Neural progenitor cell (in vitro differentiated cells): Measurements from ENCODE around the gene CYB5B. TPM values are rescaled to one million over a fixed set of nuclear protein-coding genes. Genes with fewer than 3 reads are reported as not detected.

Source experiments
- DNase-seq: peaks from one replicate; pipeline ENCODE4 v3.0.0-alpha.2; 2016; ENCODE audit warnings: low spot score
- H2AFZ ChIP-seq: fragments of 200-600 bp; sonication (generic); replicated peaks from 2 replicates; pipeline ENCODE4 v1.6.1; 2016; ENCODE audit warnings: antibody characterized with exemption
- H3F3A ChIP-seq: fragments of 200-600 bp; sonication (generic); 2 replicates; pipeline ENCODE4 v1.6.1; 2016; ENCODE audit warnings: antibody characterized with exemption, low read depth
- H3K27ac ChIP-seq: fragments of 200-600 bp; sonication (generic); 2 replicates; pipeline ENCODE4 v1.5.1; 2016; ENCODE audit warnings: mild to moderate bottlenecking
- H3K27me3 ChIP-seq: fragments of 200-600 bp; sonication (generic); 2 replicates; pipeline ENCODE4 v1.6.1; 2016; ENCODE audit warnings: mild to moderate bottlenecking, moderate library complexity
- H3K36me3 ChIP-seq: fragments of 200-600 bp; sonication (generic); 2 replicates; pipeline ENCODE4 v1.5.1; 2016
- H3K4me1 ChIP-seq: fragments of 200-600 bp; sonication (generic); 2 replicates; pipeline ENCODE4 v1.6.1; 2016; ENCODE audit warnings: mixed run types
- H3K4me2 ChIP-seq: fragments of 200-600 bp; sonication (generic); 2 replicates; pipeline ENCODE4 v1.6.1; 2016
- H3K4me3 ChIP-seq: fragments of 200-600 bp; sonication (generic); 2 replicates; pipeline ENCODE4 v1.5.1; 2016
- H3K79me2 ChIP-seq: fragments of 200-600 bp; sonication (generic); 2 replicates; pipeline ENCODE4 v1.6.1; 2016; ENCODE audit warnings: low read depth
- H3K9ac ChIP-seq: fragments of 200-600 bp; sonication (generic); 2 replicates; pipeline ENCODE4 v1.6.1; 2016
- H3K9me3 ChIP-seq: fragments of 200-600 bp; sonication (generic); 2 replicates; pipeline ENCODE4 v1.5.1; 2016; ENCODE audit warnings: low read depth
- H4K20me1 ChIP-seq: fragments of 200-600 bp; sonication (generic); 2 replicates; pipeline ENCODE4 v1.6.1; 2016; ENCODE audit warnings: low read depth
- H3K27ac Mint-ChIP-seq: 3 replicates; pipeline ENCODE4 v1.8.0; 2021; ENCODE audit warnings: mixed read lengths
- H3K27me3 Mint-ChIP-seq: 2 replicates; pipeline ENCODE4 v1.8.0; 2022; ENCODE audit warnings: low read depth, mild to moderate bottlenecking, inconsistent platforms, moderate library complexity, mixed read lengths; ENCODE audit not compliant: insufficient read depth
- H3K36me3 Mint-ChIP-seq: 3 replicates; pipeline ENCODE4 v1.8.0; 2021; ENCODE audit warnings: mixed read lengths
- H3K4me1 Mint-ChIP-seq: 3 replicates; pipeline ENCODE4 v1.8.0; 2021; ENCODE audit warnings: mixed read lengths
- H3K4me3 Mint-ChIP-seq: 3 replicates; pipeline ENCODE4 v1.8.0; 2021; ENCODE audit warnings: mild to moderate bottlenecking, moderate library complexity, mixed read lengths
- H3K9me3 Mint-ChIP-seq: 3 replicates; pipeline ENCODE4 v1.8.0; 2020; ENCODE audit warnings: mixed read lengths
- CTCF ChIP-seq: fragments of 200-600 bp; sonication (generic); IDR thresholded peaks from 2 replicates; pipeline ENCODE4 v1.5.1; 2017; ENCODE audit warnings: antibody characterized with exemption, mild to moderate bottlenecking
- EZH2 ChIP-seq: fragments of 200-600 bp; sonication (generic); IDR thresholded peaks from 2 replicates; pipeline ENCODE4 v1.6.1; 2017; ENCODE audit warnings: antibody characterized with exemption, mild to moderate bottlenecking, moderate library complexity
- total RNA-seq: library from RNA; depleted of rRNA; stranded (reverse); fragments of >200 nt; gene quantifications from 2 replicates; pipeline ENCODE4 v1.2.3, GENCODE V29; 2015; ENCODE audit warnings: low replicate concordance

CYB5B gene
- total RNA-seq, 1 donor from 2014 or later: 108 TPM

- Histone ChIP-seq H3F3A (no peaks in the 10 kb centered on the region), H4K20me1 (no peaks in the 10 kb centered on the region), H3K9me3 (no peaks in the 10 kb centered on the region), H3K27ac (no peak overlapping the region), H3K36me3 (no peaks in the 10 kb centered on the region), H3K4me3 (no peak overlapping the region), H3K9ac (no peak overlapping the region), H2AFZ (no peak overlapping the region), H3K4me1 (no peaks in the 10 kb centered on the region), H3K27me3 (no peaks in the 10 kb centered on the region), H3K4me2 (no peak overlapping the region), H3K79me2 (no peaks in the 10 kb centered on the region)
- TF ChIP-seq CTCF: no peak
- no peak for TF ChIP-seq EZH2
- Mint-ChIP-seq H3K9me3 (no peaks in the 10 kb centered on the region), H3K36me3 (no peaks in the 10 kb centered on the region), H3K27ac (no peak overlapping the region), H3K4me3 (no peak overlapping the region), H3K4me1 (no peaks in the 10 kb centered on the region), H3K27me3 (peaks cover 2% of the 10 kb centered on the region)
- DNase-seq: no peak
Measured at GRCh38 chr16:69514356-69514755, 89.9 kb downstream of the CYB5B start.

Other genes with a start within 250 kb of the CYB5B start
- gene SNTB2, start 237.5 kb upstream of the CYB5B start, total RNA-seq: 21.9 and 22.9 TPM in 2 replicates
- 21.9 and 35.8 TPM in 2 replicates for gene VPS4A, start 113.3 kb upstream of the CYB5B start, total RNA-seq
- 12.9 and 14.1 TPM in 2 replicates for gene PDF, start 94.0 kb upstream of the CYB5B start, total RNA-seq
- 30.3 and 72.4 TPM in 2 replicates for gene COG8, start 85.1 kb upstream of the CYB5B start, total RNA-seq
- gene NIP7, start 84.8 kb upstream of the CYB5B start, total RNA-seq: 17.2 and 23.7 TPM in 2 replicates
- not detected in 2 replicates for gene TMED6, start 72.8 kb upstream of the CYB5B start, total RNA-seq
- 26.8 and 57.5 TPM in 2 replicates for gene TERF2, start 38.6 kb upstream of the CYB5B start, total RNA-seq
- 11.8 and 14.3 TPM in 2 replicates for gene NFAT5, start 141.3 kb downstream of the CYB5B start, total RNA-seq